Panc1 (cell line): ENCODE data around the gene SH3BP5L. TPM values are rescaled to one million over a fixed set of nuclear protein-coding genes. Genes with fewer than 3 reads are reported as not detected.

Experiments
- ATAC-seq: fragments of 200-7000 bp; cut with Tn5 transposase; 2 replicates; pipeline ENCODE4 v1.9.1; 2020; ENCODE audit warnings: mild to moderate bottlenecking, moderate library complexity
- BruUV-seq: library from RNA; stranded (reverse); fragments of 400-500 nt; replicated peaks from 2 replicates; lab custom pipeline; 2021; lab: Mats Ljungman, UMichigan
- CTCF ChIA-PET: fragments of 300-600 bp; sonication (Branson Sonifier 250); formaldehyde crosslinking; loops from one replicate; lab custom pipeline; 2022; ENCODE audit warnings: antibody characterized with exemption; lab: Charles Lee
- POLR2A ChIA-PET: fragments of 300-600 bp; sonication (Branson Sonifier 250); formaldehyde crosslinking; loops from one replicate; lab custom pipeline; 2022; ENCODE audit warnings: antibody characterized with exemption; lab: Charles Lee
- DNase-seq: peaks from one replicate; pipeline ENCODE4 v3.0.0-alpha.2; 2010; ENCODE audit warnings: low read depth, low spot score
- H3K27ac ChIP-seq: 2 replicates; pipeline ENCODE4 v1.5.1; 2011; ENCODE audit warnings: mild to moderate bottlenecking, low read length, inconsistent platforms
- H3K27me3 ChIP-seq: fragments of 200-500 bp; sonication (Bioruptor generic); 2 replicates; pipeline ENCODE4 v1.6.0; 2014; ENCODE audit warnings: low read length, inconsistent platforms; ENCODE audit not compliant: control insufficient read depth, insufficient read depth
- H3K36me3 ChIP-seq: fragments of 200-500 bp; sonication (Bioruptor generic); 2 replicates; pipeline ENCODE4 v1.5.1; 2014; ENCODE audit warnings: inconsistent platforms, mild to moderate bottlenecking, low read length, moderate library complexity; ENCODE audit not compliant: control insufficient read depth, insufficient read depth
- H3K4me1 ChIP-seq: 2 replicates; pipeline ENCODE4 v1.5.1; 2011; ENCODE audit warnings: inconsistent platforms, mild to moderate bottlenecking, low read length, moderate library complexity; ENCODE audit not compliant: control insufficient read depth, insufficient read depth
- H3K4me3 ChIP-seq, 2 experiments: 2 replicates each; pipeline ENCODE4 v1.5.1; 2011 to 2012; ENCODE audit warnings: low read depth in 2 of 2, low read length in 2 of 2, mild to moderate bottlenecking in 2 of 2, inconsistent platforms in 1 of 2, moderate library complexity in 1 of 2
- H3K9me3 ChIP-seq: fragments of 200-500 bp; sonication (Bioruptor generic); 2 replicates; pipeline ENCODE4 v1.5.1; 2014; ENCODE audit warnings: low read depth, mild to moderate bottlenecking, inconsistent platforms, low read length, moderate library complexity; ENCODE audit not compliant: control insufficient read depth, insufficient read depth
- CTCF ChIP-seq: fragments of 450-650 bp; IDR thresholded peaks from 2 replicates; pipeline ENCODE4 v1.5.1; 2017; ENCODE audit warnings: mild to moderate bottlenecking
- POLR2AphosphoS5 ChIP-seq: IDR thresholded peaks from 2 replicates; pipeline ENCODE4 v1.6.1; 2012; ENCODE audit warnings: mild to moderate bottlenecking, low read depth, low read length, moderate library complexity
- SIN3A ChIP-seq: IDR thresholded peaks from 2 replicates; pipeline ENCODE4 v1.6.1; 2012; ENCODE audit warnings: low read depth, mild to moderate bottlenecking, low read length, moderate library complexity, borderline replicate concordance; ENCODE audit not compliant: insufficient read depth
- TCF7L2 ChIP-seq: IDR thresholded peaks from 2 replicates; pipeline ENCODE4 v1.6.1; 2011; ENCODE audit warnings: mild to moderate bottlenecking, low read depth, low read length, inconsistent platforms
- in situ Hi-C: cut with HindIII; loops from 2 replicates; pipeline ENCODE4 v1.10.0; 2016; ENCODE audit warnings: low sequenced_read_pairs, low pct_unique_long_range_greater_than_20kb
- intact Hi-C: fragments of 100-400 bp; cut with micrococcal nuclease; formaldehyde crosslinking; loops from one replicate; pipeline ENCODE4 v1.10.0; 2022; ENCODE audit not compliant: unreplicated experiment
- total RNA-seq: library from RNA; stranded (reverse); gene quantifications from one replicate; pipeline ENCODE4 v1.2.1, GENCODE V29; 2021; ENCODE audit not compliant: unreplicated experiment
- TF ChIP-seq, protein P1 (sequence below), 2 experiments: IDR thresholded peaks; 2 replicates each; pipeline ENCODE4 v1.6.1; 2011 to 2012; ENCODE audit warnings: low read depth in 2 of 2, control low read depth in 1 of 2, low read length in 1 of 2, mild to moderate bottlenecking in 1 of 2, moderate library complexity in 1 of 2; ENCODE audit not compliant: insufficient read depth in 1 of 2

Gene SH3BP5L
- total RNA-seq, 1 experiment from 2014 or later: 23.9 TPM

DNA sequence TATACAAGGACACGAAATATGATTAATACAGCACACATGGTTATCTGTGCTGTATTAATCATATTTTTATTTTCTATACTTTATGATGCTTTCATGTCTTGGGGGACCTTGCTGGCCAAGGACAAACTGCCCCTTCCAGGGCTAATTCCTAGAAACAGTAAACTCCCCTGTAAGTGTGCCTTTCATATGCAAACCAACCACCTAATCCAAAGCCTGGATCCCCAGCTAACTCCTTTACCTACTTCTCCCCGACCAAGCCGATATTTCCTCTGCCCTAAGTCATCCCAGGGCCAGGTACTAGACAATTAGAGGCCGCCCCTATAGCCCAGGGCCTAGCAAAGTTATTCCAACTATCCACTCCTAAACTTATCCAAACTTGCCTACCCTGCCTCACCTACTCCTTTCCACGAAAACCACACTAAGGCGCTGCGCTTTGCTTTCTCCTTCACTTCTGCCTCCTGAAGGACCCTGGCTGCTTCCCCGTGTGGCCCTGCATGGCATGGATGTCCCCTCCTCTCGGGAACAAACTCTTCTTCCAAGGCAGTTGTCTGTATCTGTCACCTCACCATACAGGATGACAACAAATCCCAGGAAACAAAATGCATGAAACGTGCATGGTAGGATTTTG, 10.2 kb downstream of the SH3BP5L start:
- no peaks in the 10 kb centered on the region for H3K9me3 ChIP-seq
- in situ Hi-C loops: no loop called here
- ATAC-seq (no peak), DNase-seq (no peak)
- TF ChIP-seq, protein P1, sequence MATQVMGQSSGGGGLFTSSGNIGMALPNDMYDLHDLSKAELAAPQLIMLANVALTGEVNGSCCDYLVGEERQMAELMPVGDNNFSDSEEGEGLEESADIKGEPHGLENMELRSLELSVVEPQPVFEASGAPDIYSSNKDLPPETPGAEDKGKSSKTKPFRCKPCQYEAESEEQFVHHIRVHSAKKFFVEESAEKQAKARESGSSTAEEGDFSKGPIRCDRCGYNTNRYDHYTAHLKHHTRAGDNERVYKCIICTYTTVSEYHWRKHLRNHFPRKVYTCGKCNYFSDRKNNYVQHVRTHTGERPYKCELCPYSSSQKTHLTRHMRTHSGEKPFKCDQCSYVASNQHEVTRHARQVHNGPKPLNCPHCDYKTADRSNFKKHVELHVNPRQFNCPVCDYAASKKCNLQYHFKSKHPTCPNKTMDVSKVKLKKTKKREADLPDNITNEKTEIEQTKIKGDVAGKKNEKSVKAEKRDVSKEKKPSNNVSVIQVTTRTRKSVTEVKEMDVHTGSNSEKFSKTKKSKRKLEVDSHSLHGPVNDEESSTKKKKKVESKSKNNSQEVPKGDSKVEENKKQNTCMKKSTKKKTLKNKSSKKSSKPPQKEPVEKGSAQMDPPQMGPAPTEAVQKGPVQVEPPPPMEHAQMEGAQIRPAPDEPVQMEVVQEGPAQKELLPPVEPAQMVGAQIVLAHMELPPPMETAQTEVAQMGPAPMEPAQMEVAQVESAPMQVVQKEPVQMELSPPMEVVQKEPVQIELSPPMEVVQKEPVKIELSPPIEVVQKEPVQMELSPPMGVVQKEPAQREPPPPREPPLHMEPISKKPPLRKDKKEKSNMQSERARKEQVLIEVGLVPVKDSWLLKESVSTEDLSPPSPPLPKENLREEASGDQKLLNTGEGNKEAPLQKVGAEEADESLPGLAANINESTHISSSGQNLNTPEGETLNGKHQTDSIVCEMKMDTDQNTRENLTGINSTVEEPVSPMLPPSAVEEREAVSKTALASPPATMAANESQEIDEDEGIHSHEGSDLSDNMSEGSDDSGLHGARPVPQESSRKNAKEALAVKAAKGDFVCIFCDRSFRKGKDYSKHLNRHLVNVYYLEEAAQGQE (IDR thresholded peaks at IDR 0.05; ENCODE audit: insufficient read depth in 1 of 2, low read depth in 2 of 2, low read length in 1 of 2): no peak
- TF ChIP-seq TCF7L2 (no peak), SIN3A (no peak), POLR2AphosphoS5 (no peak), CTCF (no peak)
- H3K4me3 ChIP-seq: no peak overlapping the region
- TSS peak; percentile 50 for BruUV-seq
- intact Hi-C loops: no loop called here
- no peaks in the 10 kb centered on the region for H3K27me3 ChIP-seq
- H3K4me1 ChIP-seq: no peaks in the 10 kb centered on the region
- CTCF ChIA-PET: no interaction called here
- POLR2A ChIA-PET: no interaction called here
- H3K36me3 ChIP-seq: 0 out of 2 replicates have a peak, but pooled peaks cover 3% of the 10 kb centered on the region
- H3K27ac ChIP-seq: no peak overlapping the region

- intact Hi-C loops: no loop called here
- ATAC-seq (no peak), DNase-seq (no peak)
- ChIA-PET CTCF (no interaction called here), POLR2A (no interaction called here)
- 0 out of 2 replicates have a peak, but pooled peaks cover 3% of the 10 kb centered on the region for H3K36me3 ChIP-seq
- no TSS peak for BruUV-seq
- H3K27me3 ChIP-seq: no peaks in the 10 kb centered on the region
- no peak overlapping the region for H3K27ac ChIP-seq
- H3K4me1 ChIP-seq: no peaks in the 10 kb centered on the region
- no peaks in the 10 kb centered on the region for H3K9me3 ChIP-seq
- in situ Hi-C loops: no loop called here
- TF ChIP-seq, protein P1 (IDR thresholded peaks at IDR 0.05; ENCODE audit: insufficient read depth in 1 of 2, low read depth in 2 of 2, low read length in 1 of 2): no peak
- TF ChIP-seq TCF7L2 (no peak), POLR2AphosphoS5 (no peak), SIN3A (no peak), CTCF (no peak)
- H3K4me3 ChIP-seq: no peak overlapping the region
Measured at GRCh38 chr1:248814351-248814750, 11.4 kb downstream of the SH3BP5L start.
